ENCODE results near the gene ASMTL. TPM values are rescaled to one million over a fixed set of nuclear protein-coding genes. Genes with fewer than 3 reads are reported as not detected.

The ASMTL gene
- total and polyA plus RNA-seq, 2 experiments from 2014 or later, result 53.7 to 61.2 TPM

GRCh38 chrX:1423215-1423614 is 29.5 kb downstream of the ASMTL start:
- peaks cover 24% of the 10 kb centered on the region for H3K27me3 Mint-ChIP-seq (ENCODE audit: insufficient read depth, low read depth, poor library complexity)
- peaks cover 73% of the 10 kb centered on the region for H3K9me3 Mint-ChIP-seq
- no peaks in the 10 kb centered on the region for H3K79me2 ChIP-seq (replicated peaks; ENCODE audit: insufficient read depth)
- peaks cover 6% of the 10 kb centered on the region; the same call in 1 of the 2 replicates for H4K20me1 ChIP-seq (replicated peaks; ENCODE audit: insufficient read depth)
- H3K36me3 Mint-ChIP-seq (ENCODE audit: low read depth), result peaks cover 84% of the 10 kb centered on the region
- H3K27ac Mint-ChIP-seq, result no peak overlapping the region
- H3K4me1 Mint-ChIP-seq, result peaks cover 8% of the 10 kb centered on the region
- ATAC-seq (no peak), DNase-seq (ENCODE audit: low spot score) (no peak)
- H3K9me2 ChIP-seq (ENCODE audit: insufficient read depth), result no peaks in the 10 kb centered on the region
- no peaks in the 10 kb centered on the region for H3K27me3 ChIP-seq (ENCODE audit: insufficient read depth)
- H3K4me1 ChIP-seq (ENCODE audit: insufficient read depth), result no peaks in the 10 kb centered on the region
- H3K4me2 ChIP-seq, result no peak overlapping the region
- H3K27ac ChIP-seq (ENCODE audit: low read depth), result no peak overlapping the region
- H3K36me3 ChIP-seq (ENCODE audit: insufficient read depth), result peaks cover 32% of the 10 kb centered on the region
- no peak overlapping the region for H3K4me3 ChIP-seq
- no peak overlapping the region for H2AFZ ChIP-seq
- H3F3A ChIP-seq (replicated peaks; ENCODE audit: low read depth), result peaks cover 25% of the 10 kb centered on the region; the same call in 1 of the 2 replicates
- TF ChIP-seq NANOG (IDR thresholded peaks at IDR 0.05; ENCODE audit: borderline replicate concordance) (no peak), ZNF462 (CRISPR knock-in tag; IDR thresholded peaks at IDR 0.05) (no peak), ZNF331 (CRISPR knock-in tag; IDR thresholded peaks at IDR 0.05; ENCODE audit: low read depth) (no peak), POLR2AphosphoS5 (IDR thresholded peaks at IDR 0.05; ENCODE audit: low read depth) (no peak), ETS1 (IDR thresholded peaks at IDR 0.05) (no peak), CTCF (conservative IDR thresholded peaks at IDR 0.05; ENCODE audit: low read depth in 2 of 2) (no peak), CREB1 (CRISPR knock-in tag; IDR thresholded peaks at IDR 0.05; ENCODE audit: low read depth) (no peak), EZH2phosphoT487 (IDR thresholded peaks at IDR 0.05; ENCODE audit: unreplicated experiment) (no peak), REST (IDR thresholded peaks at IDR 0.05; ENCODE audit: unreplicated experiment) (no peak), ZNF114 (CRISPR knock-in tag; IDR thresholded peaks at IDR 0.05) (no peak), STAT1 (IDR thresholded peaks at IDR 0.05; ENCODE audit: unreplicated experiment) (no peak), JUNB (IDR thresholded peaks at IDR 0.05; ENCODE audit: unreplicated experiment) (no peak), EZH2 (IDR thresholded peaks at IDR 0.05; ENCODE audit: low read depth, unreplicated experiment) (no peak)
- no peak overlapping the region for H3K4me3 Mint-ChIP-seq

Measured in GM23338 (cell line).